C4-2B (cell line): ENCODE measurements around the gene ANKRD18A.
"Not testable (repeated sequence)": the region's sequence is repeated elsewhere in the genome, so short reads cannot be mapped to it uniquely, and the experiment has no call there.

Experiments used
- ZFX ChIP-seq: fragments of 450-650 bp; IDR thresholded peaks from 2 replicates; pipeline ENCODE4 v1.6.1; 2017
- TF ChIP-seq, protein P1 (sequence below): fragments of 450-650 bp; conservative IDR thresholded peaks from 2 replicates; pipeline ENCODE4 v1.5.1; 2017; ENCODE audit warnings: mild to moderate bottlenecking

DNA sequence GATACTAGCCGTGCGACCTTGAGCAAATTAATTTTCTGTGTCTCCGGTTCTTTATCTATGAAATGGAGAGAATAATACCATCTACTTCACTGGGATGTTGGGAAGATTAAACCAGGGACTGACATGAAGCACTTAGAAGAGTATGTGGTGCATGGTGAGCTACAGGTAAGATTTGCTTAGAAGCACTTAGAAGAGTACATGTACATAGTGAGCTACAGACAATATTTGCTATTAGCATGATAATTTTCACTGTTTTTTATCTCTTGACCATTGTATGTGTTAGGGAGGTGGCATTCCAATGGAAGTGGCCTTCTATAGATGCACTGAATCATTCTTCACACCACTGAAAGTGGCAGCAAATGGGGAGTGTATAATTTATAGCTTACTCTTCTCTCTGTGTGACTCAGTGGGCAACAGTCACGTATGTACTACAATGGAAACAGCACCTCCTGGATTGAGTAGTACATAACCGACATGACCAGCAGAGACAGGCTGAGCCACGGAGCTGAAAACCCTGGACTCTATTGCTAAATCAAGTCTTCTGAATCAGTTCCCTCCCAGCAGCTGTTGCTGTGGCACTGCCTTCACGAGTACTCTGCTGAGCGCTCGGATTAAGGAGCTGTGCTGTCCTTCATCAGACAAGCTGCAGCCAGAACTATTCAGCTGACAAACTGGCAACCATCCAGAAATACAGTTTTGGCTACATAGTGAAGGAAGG is 28.9 kb downstream of the ANKRD18A start:
- TF ChIP-seq, protein P1, sequence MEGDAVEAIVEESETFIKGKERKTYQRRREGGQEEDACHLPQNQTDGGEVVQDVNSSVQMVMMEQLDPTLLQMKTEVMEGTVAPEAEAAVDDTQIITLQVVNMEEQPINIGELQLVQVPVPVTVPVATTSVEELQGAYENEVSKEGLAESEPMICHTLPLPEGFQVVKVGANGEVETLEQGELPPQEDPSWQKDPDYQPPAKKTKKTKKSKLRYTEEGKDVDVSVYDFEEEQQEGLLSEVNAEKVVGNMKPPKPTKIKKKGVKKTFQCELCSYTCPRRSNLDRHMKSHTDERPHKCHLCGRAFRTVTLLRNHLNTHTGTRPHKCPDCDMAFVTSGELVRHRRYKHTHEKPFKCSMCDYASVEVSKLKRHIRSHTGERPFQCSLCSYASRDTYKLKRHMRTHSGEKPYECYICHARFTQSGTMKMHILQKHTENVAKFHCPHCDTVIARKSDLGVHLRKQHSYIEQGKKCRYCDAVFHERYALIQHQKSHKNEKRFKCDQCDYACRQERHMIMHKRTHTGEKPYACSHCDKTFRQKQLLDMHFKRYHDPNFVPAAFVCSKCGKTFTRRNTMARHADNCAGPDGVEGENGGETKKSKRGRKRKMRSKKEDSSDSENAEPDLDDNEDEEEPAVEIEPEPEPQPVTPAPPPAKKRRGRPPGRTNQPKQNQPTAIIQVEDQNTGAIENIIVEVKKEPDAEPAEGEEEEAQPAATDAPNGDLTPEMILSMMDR = not testable (repeated sequence)
- not testable (repeated sequence) for TF ChIP-seq ZFX
